Umbilical cord (tissue), 2 donors: ENCODE data around the gene SLC35F1. TPM values are rescaled to one million over a fixed set of nuclear protein-coding genes. Genes with fewer than 3 reads are reported as not detected.
A peak's percentile ranks its signal among the peaks of the same experiment; 100 is the strongest.
"Not testable (repeated sequence)": the region's sequence is repeated elsewhere in the genome, so short reads cannot be mapped to it uniquely, and the experiment has no call there.

Source experiments
- DNase-seq: peaks from one replicate; pipeline ENCODE4 v3.0.0-alpha.2; 2015; ENCODE audit warnings: low spot score
- total RNA-seq: library from RNA; depleted of rRNA; stranded (reverse); fragments of >200 nt; gene quantifications from one replicate; pipeline ENCODE4 v1.2.3, GENCODE V29; 2014; ENCODE audit warnings: low replicate concordance; ENCODE audit not compliant: insufficient read depth

Gene SLC35F1
- total RNA-seq, 1 donor from 2014 or later, result 2.2 TPM

- DNase-seq, result no peak
Measured at GRCh38 chr6:117927866-117928265, 20.8 kb downstream of the SLC35F1 start.

GRCh38 chr6:117928833-117929232 is 21.8 kb downstream of the SLC35F1 start:
- DNase-seq, result no peak

GRCh38 chr6:117929501-117929900 is 22.4 kb downstream of the SLC35F1 start:
- no peak for DNase-seq

GRCh38 chr6:117930645-117931044 is 23.6 kb downstream of the SLC35F1 start:
- DNase-seq, result no peak

DNA sequence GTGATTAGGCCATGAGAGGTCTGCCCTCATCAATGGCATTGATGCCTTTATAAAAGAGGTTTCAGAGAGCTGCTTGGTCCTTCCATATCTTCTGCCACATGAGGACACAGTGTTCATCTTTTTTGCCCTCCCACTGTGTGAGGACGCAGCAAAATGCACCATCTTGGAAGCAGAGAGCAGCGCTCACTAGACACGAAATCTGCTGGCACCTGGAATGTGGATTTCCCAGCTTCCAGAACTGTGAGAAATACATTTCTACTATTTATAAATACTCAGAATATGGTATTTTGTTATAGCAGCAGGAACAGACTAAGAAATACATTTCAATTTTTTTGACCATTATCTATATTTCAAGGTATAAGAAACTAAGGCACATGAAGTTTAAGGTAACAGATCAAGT is 24.9 kb downstream of the SLC35F1 start:
- DNase-seq, result no peak

GRCh38 chr6:117932676-117933075 is 25.6 kb downstream of the SLC35F1 start:
- DNase-seq, result no peak

- DNase-seq, result no peak
Measured at GRCh38 chr6:117933471-117933870, 26.4 kb downstream of the SLC35F1 start.

GRCh38 chr6:117938311-117938995 is 31.4 kb downstream of the SLC35F1 start:
- DNase-seq, result no peak

DNA sequence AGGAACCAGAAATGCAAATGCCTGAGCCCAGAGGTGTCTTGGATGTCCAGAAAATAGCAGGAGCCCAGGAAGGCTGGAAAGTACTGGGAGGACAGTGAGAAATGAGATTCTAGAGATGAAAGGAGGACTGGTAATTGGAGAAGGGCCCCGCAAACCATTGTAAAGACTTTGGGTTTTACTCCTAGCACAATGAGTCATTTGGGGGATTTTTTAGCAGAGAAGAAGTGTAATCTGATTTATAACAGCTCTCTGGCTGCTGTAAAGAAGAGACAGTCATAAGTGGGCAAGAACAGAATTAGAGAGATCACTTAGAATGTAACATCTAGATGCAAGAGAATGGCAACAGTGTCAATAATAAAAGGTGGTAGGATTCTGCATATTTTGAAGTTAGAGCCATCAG is 40.2 kb downstream of the SLC35F1 start:
- DNase-seq, result no peak

DNA sequence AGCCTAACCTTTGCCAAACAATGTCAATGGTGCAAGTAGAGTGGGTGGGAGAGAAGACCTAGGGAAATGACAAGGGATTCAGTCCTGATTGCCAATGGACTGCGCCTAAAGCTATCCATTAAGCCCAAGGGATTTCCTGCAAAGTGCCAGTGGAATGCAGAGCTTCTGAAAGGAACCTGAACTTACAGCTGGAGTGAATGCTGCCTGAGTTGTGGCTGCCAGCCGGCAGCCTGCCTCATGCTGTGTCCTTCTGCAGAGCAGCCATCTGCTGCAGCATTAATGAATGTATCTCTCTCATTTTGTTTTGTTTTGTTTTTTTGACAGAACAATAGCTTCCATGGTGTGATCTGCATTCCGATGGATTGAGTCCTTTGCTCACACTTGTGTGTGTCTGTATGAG is 44.7 kb downstream of the SLC35F1 start:
- peak; percentile 1 for DNase-seq

GRCh38 chr6:117955684-117956256 is 48.7 kb downstream of the SLC35F1 start:
- no peak for DNase-seq

DNA sequence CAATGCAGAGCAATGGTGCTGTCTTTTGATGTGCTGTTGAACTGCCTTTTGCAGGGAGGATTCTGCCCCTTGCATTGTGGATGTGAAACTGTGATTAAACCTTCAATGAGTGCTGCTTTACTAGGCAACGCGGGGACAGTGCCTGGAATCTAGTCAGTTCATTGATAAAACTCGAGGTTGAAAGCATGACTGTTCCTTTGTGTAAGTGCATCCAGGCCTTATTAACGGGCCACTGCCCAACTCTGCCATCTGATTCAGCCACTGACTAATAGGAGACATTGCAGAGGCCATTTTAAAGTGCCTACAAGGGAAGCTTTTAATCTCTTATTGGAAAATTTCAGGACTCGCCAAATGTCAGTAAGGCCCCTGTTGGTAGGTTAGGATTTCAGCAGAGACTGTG is 49.3 kb downstream of the SLC35F1 start:
- no peak for DNase-seq

DNA sequence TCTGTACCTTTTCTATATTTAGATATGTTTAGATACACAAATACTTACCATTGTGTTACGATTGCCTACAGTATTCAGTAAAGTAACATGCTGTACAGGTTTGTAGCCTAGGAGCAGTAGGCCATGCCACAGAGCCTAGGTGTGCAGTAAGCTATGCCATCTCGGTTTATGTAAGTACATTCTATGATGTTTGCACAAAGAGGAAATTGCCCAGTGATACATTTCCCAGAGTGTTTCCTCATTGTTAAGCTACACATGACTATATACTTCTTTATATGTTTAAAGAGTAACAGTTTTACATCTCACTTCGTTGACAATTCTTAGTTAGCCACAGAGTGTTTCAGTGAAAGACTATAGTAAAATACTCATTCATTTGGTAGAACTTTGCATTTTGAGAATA is 51.5 kb downstream of the SLC35F1 start:
- no peak for DNase-seq

- DNase-seq, result no peak
Measured at GRCh38 chr6:117960877-117961276, 53.8 kb downstream of the SLC35F1 start.

DNA sequence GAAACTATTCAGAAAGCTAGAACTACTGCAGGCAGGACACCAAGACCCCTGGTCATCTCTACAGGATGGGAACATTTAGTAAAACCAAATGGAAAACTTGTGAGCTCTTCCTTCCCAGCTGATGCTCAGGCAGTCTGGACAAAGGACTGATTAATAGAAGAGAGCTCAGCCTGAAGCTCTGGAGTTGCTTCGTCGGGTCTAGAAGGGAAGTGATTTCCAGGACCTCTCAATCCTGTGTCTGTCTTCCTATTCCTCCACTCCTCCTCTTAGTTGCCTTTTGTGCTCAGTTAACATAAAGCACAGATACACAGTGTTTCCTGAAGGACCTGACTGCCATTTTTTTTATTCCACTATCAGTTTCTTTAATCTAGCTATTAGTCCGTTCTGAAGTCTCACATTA is 54.2 kb downstream of the SLC35F1 start:
- DNase-seq, result no peak

DNA sequence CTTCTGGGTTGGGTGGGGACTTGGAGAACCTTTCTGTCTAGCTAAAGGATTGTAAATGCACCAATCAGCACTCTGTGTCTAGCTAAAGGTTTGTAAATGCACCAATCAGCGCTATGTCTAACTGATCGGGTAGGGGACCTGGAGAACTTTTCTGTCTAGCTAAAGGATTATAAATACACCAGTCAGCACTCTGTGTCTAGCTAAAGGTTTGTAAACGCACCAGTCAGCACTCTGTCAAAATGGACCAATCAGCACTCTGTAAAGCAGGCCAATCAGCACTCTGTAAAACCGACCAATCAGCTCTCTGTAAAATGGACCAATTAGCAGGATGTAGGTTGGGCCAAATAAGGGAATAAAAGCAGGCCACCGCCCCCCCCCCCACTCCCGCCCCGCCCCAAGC is 58.7 kb downstream of the SLC35F1 start:
- DNase-seq, result not testable (repeated sequence)

GRCh38 chr6:117971637-117972036 is 64.6 kb downstream of the SLC35F1 start:
- no peak for DNase-seq

DNA sequence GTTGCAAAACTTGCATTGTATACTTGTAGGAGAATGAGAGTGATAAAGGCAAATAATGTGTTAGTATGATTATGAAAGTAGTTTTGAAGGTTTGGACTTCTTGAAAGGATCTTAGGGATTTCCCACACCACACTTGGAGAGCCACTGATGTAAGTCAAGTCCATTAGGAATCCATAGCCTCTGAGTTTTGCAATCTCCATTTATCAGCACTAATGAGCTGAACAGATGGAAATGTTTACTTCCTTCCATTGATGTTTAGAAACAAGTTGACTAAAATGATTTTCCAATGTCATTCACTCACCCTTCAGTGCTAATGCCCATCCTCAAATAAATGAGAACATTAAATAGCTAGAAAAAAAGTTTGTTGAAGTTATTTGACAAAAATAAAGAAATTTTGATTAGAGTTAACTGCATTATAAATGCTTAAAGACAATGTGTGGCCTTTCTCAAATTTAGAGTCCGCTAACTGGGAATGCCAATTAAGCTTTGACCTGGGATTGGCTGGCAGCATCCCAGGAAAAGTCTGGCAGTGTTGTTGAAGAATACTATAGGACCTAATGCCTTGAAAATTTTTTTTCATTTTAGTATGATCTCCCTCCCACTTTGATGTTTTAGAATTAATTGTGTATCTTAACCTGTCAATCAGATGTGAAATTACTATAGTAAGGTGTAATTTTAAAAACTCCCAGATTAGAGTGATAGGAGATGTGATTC is 68.0 kb downstream of the SLC35F1 start:
- no peak for DNase-seq

DNA sequence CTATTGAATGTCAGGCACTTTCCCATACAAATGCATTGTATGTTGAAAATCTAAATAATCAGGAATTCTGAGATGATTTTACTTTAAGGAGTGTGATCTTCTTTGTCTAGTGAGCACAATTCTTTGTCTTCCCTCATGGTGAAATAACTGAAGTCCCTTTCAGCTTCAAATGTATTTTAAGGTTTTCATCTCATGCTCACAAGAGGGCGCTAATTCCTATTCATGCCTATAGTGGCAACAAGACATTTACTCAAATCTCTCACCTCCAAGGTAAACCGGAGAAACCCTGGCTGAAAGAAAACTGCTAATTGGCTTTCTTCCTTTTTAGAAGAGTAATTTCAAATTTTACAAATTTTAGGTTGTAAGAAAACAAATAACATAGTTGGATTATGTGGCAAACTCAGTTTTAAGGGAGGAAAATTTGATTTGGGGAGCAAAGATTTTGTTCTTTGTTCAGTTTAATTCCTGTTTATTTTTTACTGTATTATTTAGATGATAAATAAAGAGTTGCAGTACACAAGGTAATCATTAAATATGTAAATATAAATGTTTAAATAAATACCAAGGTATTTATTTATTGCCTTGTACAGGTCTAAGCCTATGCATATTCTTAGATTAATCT is 69.1 kb downstream of the SLC35F1 start:
- peak; percentile 27 for DNase-seq

DNA sequence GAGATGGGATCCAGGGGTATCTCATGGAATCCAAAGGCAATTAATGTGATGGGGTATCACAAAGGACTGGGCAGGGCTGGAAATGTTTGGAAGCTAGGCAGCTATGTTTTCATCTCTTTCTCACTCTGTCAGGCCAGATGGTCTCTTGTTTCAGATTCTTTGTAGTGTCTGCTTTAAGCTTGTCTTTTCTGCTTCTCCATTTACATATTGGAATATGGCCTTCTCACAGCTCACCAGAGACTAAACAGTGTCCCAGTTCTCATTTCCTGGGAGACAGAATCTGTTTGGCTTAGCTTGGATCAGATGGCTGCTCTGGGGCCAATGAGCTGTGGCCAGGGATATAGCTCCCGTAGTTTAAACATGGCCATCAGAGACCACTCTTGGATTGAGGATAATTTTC is 78.9 kb downstream of the SLC35F1 start:
- DNase-seq, result no peak

- no peak for DNase-seq
Measured at GRCh38 chr6:117986396-117986795, 79.3 kb downstream of the SLC35F1 start.

DNA sequence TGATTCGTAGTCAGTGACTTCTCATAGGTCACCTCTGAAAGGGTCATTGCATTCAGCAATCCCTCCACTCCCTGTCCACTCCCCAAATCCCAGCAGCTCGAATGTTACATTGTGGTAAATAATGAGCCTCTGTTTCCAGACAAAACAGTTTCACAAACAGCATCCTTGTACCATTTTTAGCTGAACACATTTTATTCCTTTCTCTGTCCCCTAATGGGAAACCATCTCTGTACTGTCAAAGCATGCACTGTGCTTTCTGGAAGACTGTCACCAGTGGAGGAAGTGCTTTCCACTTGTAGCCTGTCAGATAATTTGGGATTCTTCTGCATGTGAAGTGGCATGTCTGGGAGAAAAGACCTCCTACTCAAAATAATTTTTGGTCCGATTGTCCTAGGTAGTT is 82.0 kb downstream of the SLC35F1 start:
- no peak for DNase-seq

- no peak for DNase-seq
Measured at GRCh38 chr6:117990151-117990550, 83.1 kb downstream of the SLC35F1 start.
